ENCODE results near the gene CPTP.
"Not testable (repeated sequence)": the region's sequence is repeated elsewhere in the genome, so short reads cannot be mapped to it uniquely, and the experiment has no call there.

CPTP gene

DNA sequence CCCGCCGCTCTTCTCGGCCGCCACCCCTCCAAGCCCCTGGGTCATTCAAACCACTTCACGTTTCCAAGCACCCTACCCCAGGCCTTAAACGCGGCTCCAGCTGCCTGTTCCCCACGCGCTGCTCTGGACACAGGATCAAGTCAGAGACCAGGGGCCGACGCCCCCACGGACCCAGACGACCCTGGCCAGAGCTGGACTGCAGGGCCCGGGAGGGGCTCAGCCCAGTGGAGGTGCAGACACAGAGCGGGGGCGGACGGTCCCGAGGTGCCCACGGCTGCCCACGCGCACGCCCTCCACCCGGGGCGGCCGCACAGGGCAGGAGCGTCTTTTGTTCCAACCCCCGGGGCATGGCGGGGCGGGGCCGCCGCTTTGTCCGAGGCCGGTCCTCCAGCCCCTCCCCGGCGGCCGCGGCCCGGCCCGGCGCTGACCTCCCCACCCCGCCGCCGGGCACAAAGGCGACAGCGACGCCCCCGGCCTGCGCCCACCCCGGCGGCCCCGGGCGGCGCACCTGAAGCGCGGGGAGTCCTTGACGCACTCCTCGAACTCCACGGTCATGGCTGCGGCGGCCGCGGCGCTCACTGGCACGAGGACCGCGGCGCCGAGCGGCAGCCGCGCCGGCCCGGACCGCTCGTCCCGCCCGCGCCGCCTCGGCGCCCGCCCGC is 17.2 kb upstream of the CPTP start:
- DNase-seq: no peak

GRCh38 chr1:1307923-1308755 is 16.5 kb upstream of the CPTP start, which contains the start of the genes ACAP3 and PUSL1:
Gene ACAP3, minus strand, starts transcription at chr1:1307930. Its CDS starts 115 bp downstream, at chr1:1307815.
Gene PUSL1, plus strand, starts transcription at chr1:1308597. Its CDS starts 47 bp downstream, at chr1:1308644.
- peak; percentile 75 for DNase-seq

GRCh38 chr1:1308756-1309250 is 15.8 kb upstream of the CPTP start:
- DNase-seq: no peak

DNA sequence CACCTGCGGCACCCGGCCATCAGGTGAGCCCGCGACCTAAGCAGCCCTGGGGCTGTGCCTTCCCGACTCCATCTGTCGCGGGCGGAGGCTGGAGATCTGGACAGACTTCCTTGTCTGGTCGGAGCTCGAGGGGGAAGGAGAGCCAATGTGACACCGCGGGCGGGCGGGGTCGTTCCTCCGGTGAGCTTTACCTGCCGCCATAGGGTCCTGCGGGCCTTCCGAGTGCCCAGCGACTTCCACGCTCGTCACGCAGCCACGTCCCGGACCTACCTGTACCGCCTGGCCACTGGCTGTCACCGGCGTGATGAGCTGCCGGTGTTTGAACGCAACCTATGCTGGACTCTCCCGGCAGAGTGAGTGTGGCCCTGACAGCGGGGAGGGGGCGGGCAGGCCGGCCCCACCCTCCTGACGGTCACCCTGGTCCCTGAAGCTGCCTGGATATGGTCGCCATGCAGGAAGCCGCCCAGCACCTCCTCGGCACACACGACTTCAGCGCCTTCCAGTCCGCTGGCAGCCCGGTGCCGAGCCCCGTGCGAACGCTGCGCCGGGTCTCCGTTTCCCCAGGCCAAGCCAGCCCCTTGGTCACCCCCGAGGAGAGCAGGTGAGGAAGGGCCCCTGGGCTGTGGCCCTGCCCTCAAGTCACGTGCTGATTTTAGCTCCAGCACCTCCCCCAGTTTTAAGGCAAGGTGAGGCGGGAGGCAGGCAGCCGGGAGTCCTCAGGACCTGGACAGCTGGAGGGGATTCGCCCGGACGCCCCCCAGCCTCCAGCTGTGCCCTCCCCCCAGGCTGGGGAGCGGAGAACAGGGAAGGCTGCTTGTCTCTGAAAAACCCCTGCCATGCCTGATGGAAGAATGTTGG is 15.1 kb upstream of the CPTP start:
- no peak for DNase-seq

GRCh38 chr1:1310109-1310385 is 14.6 kb upstream of the CPTP start:
- no peak for DNase-seq

- no peak for DNase-seq
Observed at GRCh38 chr1:1310476-1311053, 14.0 kb upstream of the CPTP start.

DNA sequence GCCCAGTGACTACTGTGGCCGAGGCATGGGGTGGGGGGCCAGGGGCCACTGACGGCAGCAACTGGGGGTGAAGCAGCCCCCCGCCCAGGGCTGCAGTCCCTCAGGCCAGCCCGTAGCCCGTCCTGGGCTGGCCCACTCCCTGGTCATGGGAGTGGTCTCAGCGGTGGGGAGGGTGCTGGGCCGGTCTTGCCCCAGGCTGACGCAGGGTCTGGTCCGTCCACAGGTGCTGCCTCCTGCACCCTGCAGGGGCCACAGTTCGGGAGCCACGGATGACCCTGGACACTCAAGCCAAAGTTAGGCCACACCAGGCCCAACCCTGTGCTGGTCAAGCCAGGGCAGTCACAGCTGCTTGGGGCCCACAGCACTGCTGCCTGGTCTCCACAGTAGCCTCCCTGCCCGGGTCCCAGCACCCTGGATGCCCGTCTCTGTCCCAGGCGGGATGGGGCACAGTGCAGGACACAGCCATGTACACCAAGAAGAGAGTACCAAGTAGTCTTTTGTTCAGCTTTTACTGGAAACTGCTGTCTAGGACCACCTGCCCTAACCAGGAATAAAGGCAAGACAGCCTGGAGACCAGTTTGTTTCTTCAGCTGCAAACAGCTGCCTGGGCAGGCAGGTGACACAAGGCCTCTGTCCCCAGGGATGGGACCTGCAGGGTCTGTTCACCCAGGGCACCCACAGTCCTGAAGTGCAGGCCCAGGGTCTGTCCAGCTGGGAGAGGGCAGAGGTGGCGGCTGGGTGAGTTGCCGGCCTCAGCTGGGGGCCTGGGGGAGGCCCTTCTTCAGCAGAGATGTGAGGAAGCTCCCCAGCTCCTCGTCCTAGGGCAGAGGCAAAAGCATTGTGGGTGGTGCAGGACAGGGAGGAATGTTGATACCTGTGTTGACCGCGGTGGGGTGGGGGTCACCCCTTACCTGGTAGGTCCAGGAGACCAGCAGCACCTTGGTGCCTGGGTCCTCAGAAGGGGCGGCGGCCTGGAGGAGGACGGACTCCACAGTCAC is 13.2 kb upstream of the CPTP start:
- DNase-seq: no peak

DNA sequence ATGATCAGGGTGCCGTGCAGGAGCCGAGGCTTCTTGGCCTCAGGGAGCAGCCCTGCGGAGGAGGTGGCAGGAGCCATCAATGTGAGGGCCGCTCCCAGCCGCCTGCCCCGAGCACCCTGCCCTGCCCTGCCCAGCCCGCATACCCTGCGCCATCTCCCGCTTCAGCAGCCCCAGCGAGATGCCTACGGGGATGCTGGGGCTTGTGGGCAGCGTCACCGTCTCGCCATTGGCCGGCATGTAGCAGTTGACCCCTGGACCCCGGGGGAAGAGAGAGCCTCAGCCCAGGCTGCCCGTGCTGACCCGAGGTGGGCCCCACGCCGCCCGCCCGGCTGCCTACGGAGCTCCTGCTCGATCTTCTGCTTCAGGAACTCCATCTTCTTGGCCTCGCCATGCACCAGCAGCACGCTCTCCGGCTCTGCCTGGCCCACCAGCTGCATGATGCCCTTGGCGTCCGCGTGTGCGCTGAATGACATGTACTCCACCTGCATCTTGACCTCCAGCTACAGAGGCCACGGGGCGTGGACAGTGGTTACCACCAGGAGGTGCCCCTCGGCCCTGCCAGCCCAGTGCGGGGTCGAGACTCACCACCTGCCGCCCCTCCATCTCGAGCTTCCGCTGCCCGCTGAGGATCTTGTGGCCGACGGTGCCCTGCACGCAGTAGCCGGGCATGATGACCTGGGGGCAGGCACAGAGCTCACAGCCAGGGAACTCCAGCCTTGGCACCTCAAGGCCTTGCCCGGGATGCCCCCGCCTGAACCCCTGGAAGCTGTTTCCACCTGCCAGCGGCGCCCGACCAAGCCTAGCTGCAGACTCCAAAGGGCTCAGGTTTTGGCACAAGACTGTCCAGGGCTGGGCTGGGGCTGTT is 11.9 kb upstream of the CPTP start:
- no peak for DNase-seq

GRCh38 chr1:1313500-1314236 is 10.9 kb upstream of the CPTP start:
- no peak for DNase-seq

GRCh38 chr1:1314237-1314586 is 10.4 kb upstream of the CPTP start:
- no peak for DNase-seq

DNA sequence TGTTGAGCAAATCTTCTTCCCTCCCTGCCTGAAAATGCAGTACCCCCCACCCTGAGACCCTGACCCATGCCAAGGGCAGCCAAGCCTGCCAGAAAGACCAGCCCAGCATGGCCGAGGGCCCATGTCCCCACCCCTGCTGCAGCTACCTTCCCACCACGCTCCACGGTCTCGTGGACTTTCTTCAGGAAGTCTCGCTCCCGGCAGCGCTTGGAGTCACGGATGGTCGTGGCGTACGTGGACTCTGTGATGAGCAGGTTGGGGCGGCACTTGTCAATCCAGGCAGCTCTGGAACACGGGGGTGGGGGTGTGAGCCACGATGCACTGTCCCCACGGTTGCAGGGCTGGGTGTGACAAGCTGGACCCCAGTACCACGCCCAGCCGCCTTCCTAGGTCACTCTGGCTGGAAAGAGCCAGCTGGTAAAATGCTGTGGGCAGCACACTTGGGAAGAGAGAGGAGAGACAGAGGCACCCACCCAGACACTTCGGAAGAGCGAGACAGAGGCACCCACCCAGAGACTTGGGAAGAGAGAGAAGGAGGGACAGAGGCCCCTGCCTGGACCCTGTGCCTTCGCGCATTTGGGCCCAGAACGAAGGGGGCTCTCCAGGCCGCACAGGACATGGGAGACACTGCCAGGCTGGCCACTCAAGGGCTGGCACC is 9.8 kb upstream of the CPTP start:
- no peak for DNase-seq

GRCh38 chr1:1315435-1315954 is 9.1 kb upstream of the CPTP start:
- DNase-seq: no peak

GRCh38 chr1:1316199-1316598 is 8.4 kb upstream of the CPTP start:
- DNase-seq: not testable (repeated sequence)

- no peak for DNase-seq
Observed at GRCh38 chr1:1317420-1317819, 7.2 kb upstream of the CPTP start.

GRCh38 chr1:1318131-1318652 is 6.4 kb upstream of the CPTP start:
- DNase-seq: peak; percentile 51

- no peak for DNase-seq
Observed at GRCh38 chr1:1318777-1319645, 5.6 kb upstream of the CPTP start.

- DNase-seq: no peak
Observed at GRCh38 chr1:1319646-1319941, 5.0 kb upstream of the CPTP start.

Data from DMS79 (cell line).